H1 (cell line): ENCODE measurements around the gene AMMECR1L. TPM values are rescaled to one million over a fixed set of nuclear protein-coding genes. Genes with fewer than 3 reads are reported as not detected.

Experiments used
- CEBPB ChIP-seq: IDR thresholded peaks from 2 replicates; pipeline ENCODE4 v1.6.1; 2012; ENCODE audit warnings: low read depth, low read length
- CTBP2 ChIP-seq: IDR thresholded peaks from 2 replicates; pipeline ENCODE4 v1.7.0; 2011; ENCODE audit warnings: borderline replicate concordance, mild to moderate bottlenecking, moderate library complexity, mixed read lengths, low read length; ENCODE audit not compliant: insufficient read depth, insufficient read length
- EGR1 ChIP-seq: IDR thresholded peaks from 2 replicates; pipeline ENCODE4 v1.6.1; 2011; ENCODE audit warnings: low read depth, low read length, borderline replicate concordance
- POU5F1 ChIP-seq: IDR thresholded peaks from 2 replicates; pipeline ENCODE4 v1.6.1; 2011; ENCODE audit warnings: low read depth, mild to moderate bottlenecking, low read length, moderate library complexity
- SIN3A ChIP-seq, 2 experiments: IDR thresholded peaks in 1 of 2; conservative IDR thresholded peaks in 1 of 2; 2 replicates each; pipeline ENCODE4 v1.6.1; 2011 to 2012; ENCODE audit warnings: low read length in 2 of 2, improper control_type of control experiment in 1 of 2, low read depth in 1 of 2, mild to moderate bottlenecking in 1 of 2
- SP4 ChIP-seq: IDR thresholded peaks from 2 replicates; pipeline ENCODE4 v1.6.1; 2012; ENCODE audit warnings: low read length, inconsistent platforms
- TCF12 ChIP-seq: IDR thresholded peaks from 2 replicates; pipeline ENCODE4 v1.6.1; 2011; ENCODE audit warnings: low read depth, mild to moderate bottlenecking, low read length
- polyA plus RNA-seq, 7 experiments: library from polyadenylated mRNA; depleted of rRNA in 3 of 7; stranded (reverse) in 5 of 7; unstranded in 2 of 7; fragments of >200 nt in 5 of 7; fragments of 200-250 nt in 2 of 7; gene quantifications; 1 replicate in 5 of 7; 2 replicates in 1 of 7; 4 replicates in 1 of 7; pipeline versions ENCODE4 v1.2.1 to v1.2.3, GENCODE V29; 2011 to 2013; ENCODE audit warnings: missing spikeins in 2 of 7, mixed read lengths in 2 of 7
- total RNA-seq: library from RNA; stranded (reverse); fragmentation: NEBNext Ultra II Directional; extraction: Animal tissue kit (Norgen Biotek cat#: 25700); gene quantifications from 2 replicates; pipeline ENCODE4 v1.2.1, GENCODE V29; 2021

The AMMECR1L gene
- total and polyA plus RNA-seq, 2 of the 8 experiments (the other 6 are each of a cell fraction or from before 2014, with no cell fraction given), result 10.1 to 18.8 TPM

DNA sequence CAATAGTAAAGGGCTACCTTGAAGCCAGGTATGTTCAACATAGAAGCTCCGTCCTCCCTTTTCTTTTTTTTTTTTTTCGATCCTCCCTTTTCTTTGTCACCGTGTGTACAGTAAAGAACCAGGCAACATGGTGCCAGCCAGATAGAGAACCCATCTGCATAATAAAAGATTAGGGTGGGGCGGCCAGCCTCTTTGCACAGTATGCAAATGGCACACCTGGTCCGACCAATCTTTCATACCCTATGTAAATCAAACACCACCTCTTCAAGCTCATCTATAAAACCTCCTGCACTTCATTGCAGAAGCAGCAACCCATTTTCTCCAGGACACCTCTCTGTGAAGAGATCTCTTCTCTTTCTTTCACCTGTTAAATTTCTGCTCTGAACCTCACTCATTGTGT is 67.5 kb downstream of the AMMECR1L start (continued):
- TF ChIP-seq CTBP2, result no peak
- TF ChIP-seq POU5F1, result no peak
- no peak for TF ChIP-seq TCF12
- TF ChIP-seq CEBPB, result no peak
- TF ChIP-seq EGR1, result no peak
- TF ChIP-seq SIN3A (conservative IDR thresholded peaks at IDR 0.05 in 1 of 2, IDR thresholded peaks at IDR 0.05 in 1 of 2; ENCODE audit: low read depth in 1 of 2, low read length in 2 of 2), result no peak
- TF ChIP-seq SP4, result no peak
